Ovary (tissue), 10 donors: Measurements from ENCODE around the gene DGKK. TPM values are rescaled to one million over a fixed set of nuclear protein-coding genes. Genes with fewer than 3 reads are reported as not detected.
A peak's percentile ranks its signal among the peaks of the same experiment; 100 is the strongest.

ENCODE experiments used
- DNase-seq, 5 donors: peaks; one replicate each; pipeline ENCODE4 v3.0.0-alpha.2; 2019 to 2020
- H3K27ac ChIP-seq, 2 donors: fragments of 200-600 bp; one replicate each; pipeline versions ENCODE4 v1.5.1 to v1.8.0; 2019 to 2022
- H3K27me3 ChIP-seq: fragments of 200-600 bp; one replicate; pipeline ENCODE4 v1.8.0; 2022
- H3K36me3 ChIP-seq: fragments of 200-600 bp; sonication (generic); one replicate; pipeline ENCODE4 v1.5.1; 2019
- H3K4me1 ChIP-seq: one replicate; pipeline ENCODE4 v1.8.1; 2013; ENCODE audit warnings: mild to moderate bottlenecking, moderate library complexity; ENCODE audit not compliant: insufficient read depth
- H3K4me3 ChIP-seq: fragments of 200-600 bp; sonication (generic); one replicate; pipeline ENCODE4 v1.5.1; 2017
- H3K9me3 ChIP-seq, 2 donors: fragments of 200-600 bp in 1 of 2; sonication (generic) in 1 of 2; one replicate each; pipeline versions ENCODE4 v1.5.1 to v1.8.1; 2013 to 2019; ENCODE audit warnings: mild to moderate bottlenecking in 1 of 2, moderate library complexity in 1 of 2
- CTCF ChIP-seq, 3 donors: fragments of 450-650 bp in 2 of 3; fragments of 200-600 bp in 1 of 3; IDR thresholded peaks; one replicate each; pipeline versions ENCODE4 v1.5.1 to v1.8.0; 2016 to 2022; ENCODE audit warnings: antibody characterized with exemption in 3 of 3, mild to moderate bottlenecking in 1 of 3
- EP300 ChIP-seq: sonication (generic); formaldehyde crosslinking; IDR thresholded peaks from one replicate; pipeline ENCODE4 v1.6.1; 2017; ENCODE audit warnings: antibody characterized with exemption
- POLR2A ChIP-seq: fragments of 450-650 bp; IDR thresholded peaks from one replicate; pipeline ENCODE4 v1.6.1; 2017; ENCODE audit warnings: antibody characterized with exemption, mild to moderate bottlenecking, moderate library complexity
- WGBS, 3 donors: extraction: QIAGEN DNeasy Blood & Tissue Kit in 1 of 3; methylation state at CpG; one replicate each; pipeline versions ENCODE4 v1.1.5 to v1.1.7; 2013 to 2017; 5-methylcytosine and 5-hydroxymethylcytosine counted together
- intact Hi-C, 4 donors: fragments of 100-400 bp; cut with DNase I; formaldehyde crosslinking; loops; one replicate each; pipeline versions ENCODE4 v1.11.0 to v1.15.1; 2022 to 2023
- long read RNA-seq, 3 donors: library from polyadenylated mRNA in 2 of 3; unstranded in 2 of 3; transcript quantifications; one replicate each; pipeline ENCODE4 v2.0.0 and lab custom pipeline, GENCODE V29; 2021 to 2026
- polyA plus RNA-seq, 2 donors: library from polyadenylated mRNA; stranded (reverse); fragments of 200-250 nt in 1 of 2; fragments of 350-450 nt in 1 of 2; fragmentation: Illumina TruSeq in 1 of 2; extraction: RNeasy Lipid Tissue Mini Kit (QIAGEN cat#74804) in 1 of 2; gene quantifications; one replicate each; pipeline ENCODE4 v1.2.3, GENCODE V29; 2013 to 2014
- total RNA-seq, 7 donors: library from RNA; depleted of rRNA in 2 of 7; stranded (reverse); fragments of >200 nt in 2 of 7; fragmentation: NEBNext Ultra II Directional in 3 of 7; extraction: Animal tissue kit (Norgen Biotek cat#: 25700) in 3 of 7; gene quantifications; one replicate each; pipeline versions ENCODE4 v1.1.0 to v1.2.4, GENCODE V29; 2016 to 2023
- donor health status: DM: no; HTN: no; CAD: no; lungs with moderate emphysema.
- donor health status: DM: no; HTN: no; CAD: no.
- donor health status: Bipolar disorder and iron deficiency.
- donor health status: DM: yes; HTN: yes; CAD: no.
- donor health status: DM: no; HTN: no; CAD: no.
- donor health status: DM: yes; HTN: yes; CAD: no.

Gene DGKK
- under 1 TPM in 1 of 7 donors, not detected in 6; 0.11 TPM for total RNA-seq
- polyA plus RNA-seq, result not detected
- long read RNA-seq, donor 1, result 0 reads
- long read RNA-seq, donor 2, result 0 reads
- long read RNA-seq, donor 3, result 0 reads

GRCh38 chrX:50470103-50471031 lies at the start of gene DGKK:
DGKK (minus strand) TSS chrX:50470825; CDS start chrX:50470678, 147 bp downstream.
- H3K4me3 ChIP-seq, result no peak within 1 kb of the TSS
- no peaks in the 10 kb centered on the region for H3K4me1 ChIP-seq
- no peak within 1 kb of the TSS for H3K27ac ChIP-seq
- no peaks in the 10 kb centered on the region for H3K36me3 ChIP-seq
- H3K9me3 ChIP-seq, result no peaks in the 10 kb centered on the region
- no peak for TF ChIP-seq POLR2A
- no peak for TF ChIP-seq EP300
- no peak for TF ChIP-seq CTCF (IDR thresholded peaks at IDR 0.05)
- 26 to 38% (median 36%) methylated on average over 51 to 59 of the region's 59 CpGs for WGBS, 3 donors
- no peaks in the 10 kb centered on the region for H3K27me3 ChIP-seq
- intact Hi-C loops, result no loop called here
- no peak for DNase-seq

DNA sequence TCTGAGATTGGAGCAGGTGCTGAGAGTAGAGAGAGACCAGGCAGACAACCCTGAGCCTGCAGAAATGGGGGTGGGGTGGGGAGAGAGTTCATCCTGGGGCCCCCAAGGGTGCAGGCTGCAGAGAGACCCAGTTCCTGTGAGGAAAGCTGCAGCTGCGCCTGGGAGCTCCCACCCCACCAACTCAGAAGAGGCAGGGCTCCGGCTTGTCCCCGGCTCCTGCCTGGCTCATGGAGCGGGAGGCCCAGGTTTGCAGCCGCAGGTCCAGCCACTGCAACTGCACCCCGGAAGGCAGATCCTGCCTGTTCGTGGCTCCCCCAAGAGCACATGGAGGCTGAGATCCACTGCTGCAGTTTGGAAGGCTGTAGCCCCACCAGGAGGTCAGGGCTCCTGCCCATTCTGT lies 44.2 kb upstream of the DGKK start:
- no peak for TF ChIP-seq POLR2A
- TF ChIP-seq CTCF (IDR thresholded peaks at IDR 0.05), result no peak
- TF ChIP-seq EP300, result no peak

DNA sequence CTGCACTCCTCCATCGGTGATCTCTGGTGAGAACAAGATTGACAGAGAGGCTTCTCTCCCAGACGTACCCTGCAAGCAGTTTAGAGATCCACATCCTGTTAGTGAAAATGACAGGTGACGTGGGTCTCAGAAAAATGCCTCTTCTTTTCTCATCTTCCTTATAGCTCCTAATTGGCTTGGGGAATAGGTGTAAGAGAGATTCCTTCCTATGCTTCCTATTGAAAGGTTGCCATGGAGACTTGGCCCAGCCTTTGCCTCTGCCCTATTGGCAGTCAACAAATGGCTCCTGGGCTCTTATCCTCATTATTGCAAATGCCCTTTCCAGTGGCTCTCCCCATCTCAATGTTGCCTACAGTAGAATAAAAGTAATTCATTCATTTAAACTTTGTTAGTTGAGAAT lies 26.5 kb upstream of the DGKK start:
- no peak overlapping the region for H3K27ac ChIP-seq
- H3K36me3 ChIP-seq, result no peaks in the 10 kb centered on the region
- no peaks in the 10 kb centered on the region for H3K27me3 ChIP-seq
- H3K9me3 ChIP-seq, result no peaks in the 10 kb centered on the region
- WGBS, 3 donors, result 47 to 63% (median 51%) methylated on average over 3 of the region's 3 CpGs
- DNase-seq, result no peak
- intact Hi-C loops, result no loop called here
- no peaks in the 10 kb centered on the region for H3K4me1 ChIP-seq
- TF ChIP-seq EP300, result no peak
- no peak for TF ChIP-seq CTCF (IDR thresholded peaks at IDR 0.05)
- no peak for TF ChIP-seq POLR2A
- H3K4me3 ChIP-seq, result no peak overlapping the region

More for the DNA sequence above, 44.2 kb upstream of the DGKK start:
- H3K27ac ChIP-seq, result no peak overlapping the region
- intact Hi-C loops, result no loop called here
- H3K36me3 ChIP-seq, result no peaks in the 10 kb centered on the region
- no peak overlapping the region for H3K4me3 ChIP-seq
- no peak for DNase-seq
- no peaks in the 10 kb centered on the region for H3K9me3 ChIP-seq
- 81 to 90% (median 82%) methylated on average over 7 of the region's 7 CpGs for WGBS, 3 donors
- H3K4me1 ChIP-seq, result no peaks in the 10 kb centered on the region
- no peaks in the 10 kb centered on the region for H3K27me3 ChIP-seq

DNA sequence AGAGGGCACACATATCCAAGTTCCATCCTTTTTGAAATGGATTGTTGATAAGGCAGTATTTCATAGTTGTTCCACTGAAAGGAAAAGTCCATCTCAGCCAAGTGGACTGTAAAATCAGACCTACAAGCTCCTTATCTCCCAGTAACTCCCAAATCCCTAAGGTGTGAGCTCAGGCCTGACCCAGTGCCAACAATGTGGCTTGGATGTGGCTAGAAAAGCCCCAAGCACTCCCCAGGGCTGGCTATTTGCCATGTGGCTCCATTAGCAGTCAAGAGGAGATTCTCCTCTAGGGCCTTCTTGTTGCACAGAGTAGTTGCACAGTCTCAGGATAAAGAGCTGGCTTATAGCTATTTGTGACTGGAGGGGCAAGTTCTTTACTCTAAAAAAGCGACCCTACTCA lies 25.0 kb upstream of the DGKK start:
- H3K36me3 ChIP-seq, result no peaks in the 10 kb centered on the region
- no peak overlapping the region for H3K27ac ChIP-seq
- no peak overlapping the region for H3K4me3 ChIP-seq
- intact Hi-C loops, result no loop called here
- WGBS, 3 donors, result 44 to 84% (median 44%) methylated on average over 1 of the region's 1 CpG
- H3K27me3 ChIP-seq, result no peaks in the 10 kb centered on the region
- H3K4me1 ChIP-seq, result no peaks in the 10 kb centered on the region
- H3K9me3 ChIP-seq, result no peaks in the 10 kb centered on the region
- peak in 1 of 5 donors; percentile 6 for DNase-seq
- TF ChIP-seq EP300, result no peak
- TF ChIP-seq CTCF (IDR thresholded peaks at IDR 0.05), result no peak
- no peak for TF ChIP-seq POLR2A
